Esophagus muscularis mucosa (tissue), 4 donors: ENCODE measurements around the gene ARRDC2. TPM values are rescaled to one million over a fixed set of nuclear protein-coding genes. Genes with fewer than 3 reads are reported as not detected.
A peak's percentile ranks its signal among the peaks of the same experiment; 100 is the strongest.

Source experiments
- DNase-seq: peaks from one replicate; pipeline ENCODE4 v3.0.0-alpha.2; 2017; ENCODE audit errors: extremely low spot score
- H3K27ac ChIP-seq, 4 donors: fragments of 200-600 bp; sonication (generic); replicated peaks in 1 of 4; 1 replicate in 3 of 4; 2 replicates in 1 of 4; pipeline ENCODE4 v1.5.1; 2016 to 2019; ENCODE audit warnings: mild to moderate bottlenecking in 1 of 4
- H3K27me3 ChIP-seq, 4 donors: fragments of 200-600 bp; sonication (generic); one replicate each; pipeline versions ENCODE4 v1.5.1 to v1.6.0; 2016 to 2019
- H3K36me3 ChIP-seq, 4 donors: fragments of 200-600 bp; sonication (generic); one replicate each; pipeline ENCODE4 v1.5.1; 2016 to 2019
- H3K4me1 ChIP-seq, 4 donors: fragments of 200-600 bp; sonication (generic); one replicate each; pipeline ENCODE4 v1.5.1; 2016 to 2019
- H3K4me3 ChIP-seq, 4 donors: fragments of 200-600 bp; sonication (generic); 1 replicate in 2 of 4; 2 replicates in 2 of 4; pipeline ENCODE4 v1.5.1; 2016 to 2019; ENCODE audit warnings: mild to moderate bottlenecking in 4 of 4, moderate library complexity in 1 of 4
- H3K9me3 ChIP-seq, 4 donors: fragments of 200-600 bp; sonication (generic); 1 replicate in 3 of 4; 2 replicates in 1 of 4; pipeline ENCODE4 v1.5.1; 2016 to 2019
- EP300 ChIP-seq: sonication (generic); formaldehyde crosslinking; IDR thresholded peaks from one replicate; pipeline ENCODE4 v1.6.1; 2017; ENCODE audit warnings: antibody characterized with exemption
- POLR2A ChIP-seq: fragments of 450-650 bp; IDR thresholded peaks from one replicate; pipeline ENCODE4 v1.6.1; 2017; ENCODE audit warnings: antibody characterized with exemption, moderate library complexity, mild to moderate bottlenecking, low read depth
- POLR2AphosphoS5 ChIP-seq, 2 donors: sonication (generic); formaldehyde crosslinking; IDR thresholded peaks; one replicate each; pipeline ENCODE4 v1.6.1; 2017; ENCODE audit warnings: antibody characterized with exemption in 2 of 2
- WGBS: methylation state at CpG from one replicate; pipeline ENCODE4 v1.1.5; 2018; 5-methylcytosine and 5-hydroxymethylcytosine counted together
- intact Hi-C: fragments of 100-400 bp; cut with DNase I; formaldehyde crosslinking; loops from one replicate; pipeline ENCODE4 v1.15.1; 2023
- total RNA-seq, 4 donors: library from RNA; depleted of rRNA; stranded (reverse); fragments of >200 nt; gene quantifications; one replicate each; pipeline versions ENCODE4 v1.1.0 to v1.2.1, GENCODE V29; 2016
- TF ChIP-seq, protein P1 (sequence below), 3 experiments: fragments of 200-600 bp in 2 of 3; fragments of 450-650 bp in 1 of 3; sonication (generic) in 2 of 3; IDR thresholded peaks; one replicate each; pipeline ENCODE4 v1.5.1; 2017 to 2019; ENCODE audit warnings: antibody characterized with exemption in 3 of 3, mild to moderate bottlenecking in 2 of 3, moderate library complexity in 1 of 3

ARRDC2 gene
- total RNA-seq: 10 to 100 TPM; 30.6 to 69.2 (median 62.5) TPM

DNA sequence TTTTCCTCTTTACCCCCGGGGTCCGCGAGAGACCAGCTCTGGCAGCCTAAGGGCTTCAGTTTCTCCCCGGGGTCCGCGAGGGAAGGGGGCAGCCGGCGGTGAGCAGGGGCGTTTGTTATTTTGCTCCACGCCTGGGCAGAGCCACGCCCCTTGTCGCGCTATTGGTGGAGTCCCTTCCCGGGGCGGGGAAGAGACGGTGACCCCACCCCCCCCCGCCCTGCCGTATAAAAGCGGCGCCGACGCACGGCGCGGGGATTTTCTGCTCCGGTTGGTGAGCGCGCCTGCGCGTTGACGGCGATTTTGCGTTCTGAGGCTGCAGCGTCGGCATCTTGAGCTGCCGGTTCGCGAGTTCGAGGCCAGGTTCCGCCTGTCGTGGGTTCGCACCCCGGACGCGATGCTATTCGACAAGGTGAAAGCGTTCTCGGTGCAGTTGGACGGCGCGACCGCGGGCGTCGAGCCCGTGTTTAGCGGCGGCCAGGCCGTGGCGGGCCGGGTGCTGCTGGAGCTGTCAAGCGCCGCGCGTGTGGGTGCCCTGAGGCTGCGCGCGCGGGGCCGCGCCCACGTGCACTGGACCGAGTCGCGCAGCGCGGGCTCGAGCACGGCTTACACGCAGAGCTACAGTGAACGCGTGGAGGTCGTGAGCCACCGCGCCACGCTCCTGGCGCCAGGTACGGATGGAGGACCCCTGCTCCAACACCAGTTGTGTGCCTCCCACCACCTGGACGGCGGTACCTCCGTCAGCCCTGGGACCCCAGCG, at the start of gene ARRDC2:
Gene ARRDC2 (plus strand): TSS at position 254 of the 757 bp plus-strand sequence. CDS start 141 bp downstream, at position 395.
- Histone ChIP-seq H3K36me3 (peaks cover 37 to 53% (median 42%) of the 10 kb centered on the region in 4 donors), H3K4me3 (peak within 1 kb of the TSS; percentile 58 to 70 (median 65)), H3K27me3 (no peaks in the 10 kb centered on the region), H3K9me3 (no peaks in the 10 kb centered on the region), H3K27ac (peak within 1 kb of the TSS; percentile 86 to 92 (median 89)), H3K4me1 (peaks cover 33 to 68% (median 55%) of the 10 kb centered on the region in 4 donors)
- 45% methylated on average over 12 of the region's 92 CpGs for WGBS
- intact Hi-C loops: loop anchor here (1.0 to 10.0 kb wide), 2 partner anchors 50 to 147 kb away; partner anchors contain the start of gene PIK3R2
- DNase-seq: peak; percentile 98
- no peak for TF ChIP-seq EP300
- TF ChIP-seq, protein P1, sequence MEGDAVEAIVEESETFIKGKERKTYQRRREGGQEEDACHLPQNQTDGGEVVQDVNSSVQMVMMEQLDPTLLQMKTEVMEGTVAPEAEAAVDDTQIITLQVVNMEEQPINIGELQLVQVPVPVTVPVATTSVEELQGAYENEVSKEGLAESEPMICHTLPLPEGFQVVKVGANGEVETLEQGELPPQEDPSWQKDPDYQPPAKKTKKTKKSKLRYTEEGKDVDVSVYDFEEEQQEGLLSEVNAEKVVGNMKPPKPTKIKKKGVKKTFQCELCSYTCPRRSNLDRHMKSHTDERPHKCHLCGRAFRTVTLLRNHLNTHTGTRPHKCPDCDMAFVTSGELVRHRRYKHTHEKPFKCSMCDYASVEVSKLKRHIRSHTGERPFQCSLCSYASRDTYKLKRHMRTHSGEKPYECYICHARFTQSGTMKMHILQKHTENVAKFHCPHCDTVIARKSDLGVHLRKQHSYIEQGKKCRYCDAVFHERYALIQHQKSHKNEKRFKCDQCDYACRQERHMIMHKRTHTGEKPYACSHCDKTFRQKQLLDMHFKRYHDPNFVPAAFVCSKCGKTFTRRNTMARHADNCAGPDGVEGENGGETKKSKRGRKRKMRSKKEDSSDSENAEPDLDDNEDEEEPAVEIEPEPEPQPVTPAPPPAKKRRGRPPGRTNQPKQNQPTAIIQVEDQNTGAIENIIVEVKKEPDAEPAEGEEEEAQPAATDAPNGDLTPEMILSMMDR (IDR thresholded peaks at IDR 0.05): peak in 1 of 3 experiments; percentile 13
- peak; percentile 13 for TF ChIP-seq POLR2A
- TF ChIP-seq POLR2AphosphoS5 (IDR thresholded peaks at IDR 0.05): peak; percentile 85 to 89

DNA sequence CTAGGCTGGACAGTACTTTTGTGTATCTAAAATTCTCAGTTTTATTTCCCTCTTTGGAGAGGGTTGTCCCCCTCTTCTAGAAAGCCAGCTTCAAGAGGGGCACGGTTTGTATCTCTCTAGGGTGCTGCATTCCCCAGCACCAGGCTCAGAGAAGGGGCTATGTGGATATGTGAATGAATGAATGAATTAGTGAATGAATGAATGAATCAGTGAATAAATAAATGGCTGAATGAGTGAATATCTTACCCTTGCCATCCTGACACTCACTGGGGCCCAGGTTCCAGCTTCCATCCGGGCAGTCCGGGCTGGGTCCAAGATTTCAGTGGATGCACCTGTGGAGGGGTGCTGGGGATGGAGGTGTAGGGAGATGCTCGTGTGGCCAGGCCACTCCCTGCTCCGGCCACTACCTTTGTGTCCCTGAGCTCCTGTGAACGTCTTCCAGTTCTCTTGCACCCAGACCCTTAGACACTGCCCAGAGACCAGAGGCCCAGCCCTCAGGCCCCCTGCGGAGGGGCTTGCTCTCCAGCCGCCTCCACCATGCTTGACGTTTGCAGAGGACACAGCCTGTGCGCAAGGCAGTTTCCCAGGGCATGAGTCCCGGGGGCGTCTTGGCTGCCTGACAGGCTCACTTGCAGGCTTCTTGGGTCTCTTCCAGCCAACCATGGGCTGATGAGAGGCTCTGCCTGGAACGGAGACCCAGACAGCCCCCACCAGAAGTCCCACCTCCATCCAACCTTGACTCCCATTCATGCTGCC, 43.9 kb upstream of the ARRDC2 start:
- intact Hi-C loops: no loop called here
- H3K36me3 ChIP-seq: no peaks in the 10 kb centered on the region
- TF ChIP-seq POLR2AphosphoS5 (IDR thresholded peaks at IDR 0.05): no peak
- TF ChIP-seq EP300: no peak
- TF ChIP-seq, protein P1 (IDR thresholded peaks at IDR 0.05): no peak
- TF ChIP-seq POLR2A: no peak
- DNase-seq: no peak
- WGBS: 64% methylated on average over 7 of the region's 13 CpGs
- H3K27me3 ChIP-seq: peaks cover 0 to 79% (median 17%) of the 10 kb centered on the region in 4 donors
- H3K4me3 ChIP-seq: no peak overlapping the region
- H3K4me1 ChIP-seq: peaks cover 0 to 14% (median 9%) of the 10 kb centered on the region in 4 donors
- H3K9me3 ChIP-seq: no peaks in the 10 kb centered on the region
- no peak overlapping the region for H3K27ac ChIP-seq

DNA sequence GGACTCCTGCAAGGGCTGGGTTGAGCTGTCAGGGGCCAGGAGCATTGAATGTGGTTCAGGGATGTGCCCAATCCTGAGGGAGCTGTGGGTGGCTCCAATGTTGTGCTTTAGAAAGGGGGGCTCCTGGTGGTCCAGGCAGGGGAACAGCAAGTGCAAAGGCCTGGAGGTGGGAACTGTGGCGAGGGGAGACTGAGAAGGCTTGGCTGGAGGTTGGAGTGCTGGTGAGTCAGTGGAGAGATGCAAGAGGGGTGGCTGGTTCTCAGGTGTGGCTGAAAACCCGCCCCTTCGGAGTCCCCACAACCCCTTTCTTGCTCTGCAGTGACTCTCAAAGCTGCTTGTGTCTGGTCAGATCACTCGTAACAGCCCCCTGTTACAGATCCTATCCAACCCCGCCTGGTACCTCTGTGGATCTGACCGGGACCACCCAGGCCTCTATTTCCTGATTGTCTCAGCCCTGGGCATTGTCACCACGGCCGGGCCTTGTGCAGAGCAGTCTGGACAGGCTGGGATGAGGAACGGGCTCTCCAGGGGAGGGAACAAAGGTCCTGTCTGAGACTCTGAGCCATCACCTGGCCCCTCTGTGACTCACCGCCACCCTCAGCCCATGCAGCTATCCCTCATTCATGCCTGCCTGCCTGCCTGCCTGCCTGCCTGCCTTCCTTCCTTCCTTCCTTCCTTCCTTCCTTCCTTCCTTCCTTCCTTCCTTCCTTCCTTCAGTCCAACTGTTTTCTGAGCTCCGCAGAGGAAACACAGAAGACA, 42.4 kb upstream of the ARRDC2 start:
- no peak for DNase-seq
- Histone ChIP-seq H3K27me3 (peaks cover 0 to 78% (median 17%) of the 10 kb centered on the region in 4 donors), H3K27ac (no peak overlapping the region), H3K36me3 (no peaks in the 10 kb centered on the region), H3K4me1 (peaks cover 0 to 14% (median 9%) of the 10 kb centered on the region in 4 donors), H3K4me3 (no peak overlapping the region), H3K9me3 (no peaks in the 10 kb centered on the region)
- no peak for TF ChIP-seq POLR2AphosphoS5 (IDR thresholded peaks at IDR 0.05)
- TF ChIP-seq EP300: no peak
- TF ChIP-seq, protein P1 (IDR thresholded peaks at IDR 0.05): no peak
- TF ChIP-seq POLR2A: no peak
- WGBS: 77% methylated on average over 11 of the region's 11 CpGs
- intact Hi-C loops: no loop called here

DNA sequence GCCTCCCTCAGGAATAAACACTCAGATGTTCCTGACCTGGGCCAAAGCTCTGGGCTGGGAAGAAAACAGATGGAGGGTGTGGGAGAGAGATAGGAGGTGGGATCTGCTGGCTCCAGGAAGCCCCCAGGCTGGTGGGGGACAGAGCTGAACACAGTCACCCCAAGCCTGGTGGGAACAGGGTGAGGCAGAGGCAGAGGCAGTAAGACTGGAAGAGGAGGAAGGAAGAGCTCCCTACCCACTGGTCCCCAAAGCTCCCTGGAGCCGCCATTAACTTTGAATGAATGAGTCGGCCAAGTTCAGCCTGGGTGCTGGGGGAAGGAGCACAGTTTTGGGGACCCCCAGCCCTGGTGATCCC, 41.9 kb upstream of the ARRDC2 start:
- peaks cover 0 to 14% (median 9%) of the 10 kb centered on the region in 4 donors for H3K4me1 ChIP-seq
- WGBS: 69% methylated on average over 2 of the region's 2 CpGs
- H3K36me3 ChIP-seq: no peaks in the 10 kb centered on the region
- no peak overlapping the region for H3K4me3 ChIP-seq
- H3K27ac ChIP-seq: no peak overlapping the region
- H3K9me3 ChIP-seq: no peaks in the 10 kb centered on the region
- DNase-seq: no peak
- TF ChIP-seq POLR2AphosphoS5 (IDR thresholded peaks at IDR 0.05): no peak
- H3K27me3 ChIP-seq: peaks cover 0 to 78% (median 17%) of the 10 kb centered on the region in 4 donors
- intact Hi-C loops: no loop called here
